Ovary (tissue), 3 donors: ENCODE data around the gene TSPEAR.

Experiments
- CTCF ChIP-seq, 3 donors: fragments of 450-650 bp in 2 of 3; fragments of 200-600 bp in 1 of 3; IDR thresholded peaks; one replicate each; pipeline versions ENCODE4 v1.5.1 to v1.8.0; 2016 to 2022; ENCODE audit warnings: antibody characterized with exemption in 3 of 3, mild to moderate bottlenecking in 1 of 3
- EP300 ChIP-seq: sonication (generic); formaldehyde crosslinking; IDR thresholded peaks from one replicate; pipeline ENCODE4 v1.6.1; 2017; ENCODE audit warnings: antibody characterized with exemption
- POLR2A ChIP-seq: fragments of 450-650 bp; IDR thresholded peaks from one replicate; pipeline ENCODE4 v1.6.1; 2017; ENCODE audit warnings: antibody characterized with exemption, mild to moderate bottlenecking, moderate library complexity
- donor health status: DM: no; HTN: no; CAD: no.

DNA sequence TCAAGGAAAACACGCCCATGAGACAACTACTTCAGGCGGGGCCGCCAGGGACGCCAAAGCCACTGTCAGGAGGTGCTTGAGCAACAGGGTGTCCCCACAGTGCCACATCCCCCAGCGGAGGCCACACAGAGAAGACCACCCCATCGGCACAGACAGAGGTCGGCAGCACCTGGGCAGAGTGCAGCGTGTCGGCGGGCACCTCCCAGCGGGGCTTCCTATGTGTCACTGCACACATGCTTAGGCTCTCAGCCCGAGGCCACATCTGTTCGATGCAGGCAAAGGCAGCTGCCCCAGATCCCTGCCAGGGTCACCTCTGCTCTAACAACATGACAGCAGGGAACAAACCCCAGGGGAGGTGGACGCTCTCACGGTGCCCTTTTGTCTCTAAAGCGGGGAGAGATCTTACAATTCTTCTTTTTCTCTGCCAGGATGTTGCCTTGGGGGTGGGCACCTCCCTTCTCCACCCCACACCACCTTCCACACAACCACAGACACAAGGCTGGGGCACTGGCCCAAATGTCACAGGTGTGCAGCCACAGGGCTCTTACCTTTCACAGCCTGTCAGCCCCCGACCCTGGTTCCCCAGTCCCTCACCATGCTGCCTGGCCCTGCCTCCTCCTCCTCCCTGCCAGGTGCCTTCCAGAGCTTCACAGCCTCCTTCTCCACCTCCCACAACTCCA lies 95.3 kb downstream of the TSPEAR start:
- no peak for TF ChIP-seq CTCF (IDR thresholded peaks at IDR 0.05)
- TF ChIP-seq POLR2A, result no peak
- TF ChIP-seq EP300, result no peak
